WTC11 (cell line): Measurements from ENCODE around the gene SUSD6. TPM values are rescaled to one million over a fixed set of nuclear protein-coding genes. Genes with fewer than 3 reads are reported as not detected.

Source experiments
- CBFB ChIP-seq: sonication (generic); formaldehyde crosslinking; IDR thresholded peaks from 2 replicates; pipeline ENCODE4 v1.8.1; 2022; ENCODE audit warnings: mild to moderate bottlenecking, low read depth, missing genetic modification reagents
- ELF4 ChIP-seq: sonication (generic); formaldehyde crosslinking; IDR thresholded peaks from 2 replicates; pipeline ENCODE4 v1.8.1; 2022; ENCODE audit warnings: low read depth, mild to moderate bottlenecking, moderate library complexity, missing genetic modification reagents
- EMX1 ChIP-seq: fragments of 250-450 bp; sonication (Bioruptor Pico); IDR thresholded peaks from 2 replicates; pipeline ENCODE4 v1.8.0; 2021; ENCODE audit warnings: mild to moderate bottlenecking
- ETV6 ChIP-seq: sonication (generic); formaldehyde crosslinking; IDR thresholded peaks from 2 replicates; pipeline ENCODE4 v1.8.1; 2022; ENCODE audit warnings: mild to moderate bottlenecking, missing genetic modification reagents
- FOXK1 ChIP-seq: sonication (generic); formaldehyde crosslinking; IDR thresholded peaks from 2 replicates; pipeline ENCODE4 v1.8.0; 2022; ENCODE audit warnings: mild to moderate bottlenecking, moderate library complexity, missing genetic modification reagents
- FOXP1 ChIP-seq: sonication (generic); formaldehyde crosslinking; IDR thresholded peaks from 2 replicates; pipeline ENCODE4 v1.8.0; 2022; ENCODE audit warnings: missing genetic modification reagents, mild to moderate bottlenecking, moderate library complexity, borderline replicate concordance
- GABPB1 ChIP-seq: sonication (generic); formaldehyde crosslinking; IDR thresholded peaks from 2 replicates; pipeline ENCODE4 v1.8.1; 2023; ENCODE audit warnings: mild to moderate bottlenecking, missing genetic modification reagents
- GTF2I ChIP-seq: fragments of 250-450 bp; sonication (Bioruptor Pico); conservative IDR thresholded peaks from 2 replicates; pipeline ENCODE4 v1.4.0; 2021; ENCODE audit warnings: mild to moderate bottlenecking
- JAZF1 ChIP-seq: fragments of 250-450 bp; sonication (Bioruptor Pico); IDR thresholded peaks from 2 replicates; pipeline ENCODE4 v1.9.0; 2021; ENCODE audit warnings: moderate library complexity, mild to moderate bottlenecking, inconsistent platforms
- MYBL2 ChIP-seq: sonication (generic); formaldehyde crosslinking; IDR thresholded peaks from 2 replicates; pipeline ENCODE4 v1.8.1; 2023; ENCODE audit warnings: mild to moderate bottlenecking, moderate library complexity, missing genetic modification reagents
- NFYB ChIP-seq: sonication (generic); formaldehyde crosslinking; conservative IDR thresholded peaks from 2 replicates; pipeline ENCODE4 v1.8.0; 2022; ENCODE audit warnings: low read depth, missing genetic modification reagents
- RORB ChIP-seq: fragments of 250-450 bp; sonication (Bioruptor Pico); IDR thresholded peaks from 2 replicates; pipeline ENCODE4 v1.9.0; 2021; ENCODE audit warnings: mild to moderate bottlenecking
- SOX15 ChIP-seq: fragments of 250-450 bp; sonication (Bioruptor Pico); IDR thresholded peaks from 2 replicates; pipeline ENCODE4 v1.9.0; 2021; ENCODE audit warnings: mild to moderate bottlenecking
- TCF7 ChIP-seq: sonication (generic); formaldehyde crosslinking; IDR thresholded peaks from 2 replicates; pipeline ENCODE4 v1.8.0; 2022; ENCODE audit warnings: mild to moderate bottlenecking, low read depth, missing genetic modification reagents, moderate library complexity
- TP53 ChIP-seq: sonication (generic); formaldehyde crosslinking; IDR thresholded peaks from 2 replicates; pipeline ENCODE4 v1.8.1; 2023; ENCODE audit warnings: mild to moderate bottlenecking, missing genetic modification reagents
- ZBTB21 ChIP-seq: sonication (generic); formaldehyde crosslinking; IDR thresholded peaks from 2 replicates; pipeline ENCODE4 v1.8.1; 2023; ENCODE audit warnings: mild to moderate bottlenecking, missing genetic modification reagents, borderline replicate concordance
- ZNF121 ChIP-seq: sonication (generic); formaldehyde crosslinking; IDR thresholded peaks from 2 replicates; pipeline ENCODE4 v1.8.0; 2023; ENCODE audit warnings: missing genetic modification reagents
- ZNF232 ChIP-seq: sonication (generic); formaldehyde crosslinking; IDR thresholded peaks from 2 replicates; pipeline ENCODE4 v1.8.0; 2022; ENCODE audit warnings: mild to moderate bottlenecking, missing genetic modification reagents
- total RNA-seq: library from RNA; stranded (reverse); gene quantifications from 3 replicates; pipeline ENCODE4 v1.2.3, GENCODE V29; 2021
- TF ChIP-seq, protein P1 (sequence below): sonication (generic); formaldehyde crosslinking; IDR thresholded peaks from 2 replicates; pipeline ENCODE4 v1.8.1; 2022; ENCODE audit warnings: low read depth, mild to moderate bottlenecking, moderate library complexity, missing genetic modification reagents, borderline replicate concordance
- TF ChIP-seq, protein P2 (sequence below): sonication (generic); formaldehyde crosslinking; IDR thresholded peaks from 2 replicates; pipeline ENCODE4 v1.8.0; 2022; ENCODE audit warnings: mild to moderate bottlenecking, missing genetic modification reagents
- TF ChIP-seq, protein P3 (sequence below): fragments of 200-600 bp; IDR thresholded peaks from 2 replicates; pipeline ENCODE4 v1.8.0; 2022; ENCODE audit warnings: antibody characterized with exemption
- TF ChIP-seq, protein P4 (sequence below): sonication (generic); formaldehyde crosslinking; IDR thresholded peaks from 2 replicates; pipeline ENCODE4 v1.8.1; 2023; ENCODE audit warnings: mild to moderate bottlenecking, missing genetic modification reagents, moderate library complexity
- TF ChIP-seq, protein P5 (sequence below): sonication (generic); formaldehyde crosslinking; IDR thresholded peaks from 2 replicates; pipeline ENCODE4 v1.8.0; 2022; ENCODE audit warnings: mild to moderate bottlenecking, missing genetic modification reagents
- TF ChIP-seq, protein P6 (sequence below): sonication (generic); formaldehyde crosslinking; IDR thresholded peaks from 2 replicates; pipeline ENCODE4 v1.8.1; 2023; ENCODE audit warnings: mild to moderate bottlenecking, moderate library complexity, missing genetic modification reagents
- TF ChIP-seq, protein P7 (sequence below): fragments of 250-450 bp; sonication (Bioruptor Pico); IDR thresholded peaks from 2 replicates; pipeline ENCODE4 v1.9.0; 2021; ENCODE audit warnings: mild to moderate bottlenecking
- TF ChIP-seq, protein P8 (sequence below): sonication (generic); formaldehyde crosslinking; IDR thresholded peaks from 2 replicates; pipeline ENCODE4 v1.8.0; 2022; ENCODE audit warnings: mild to moderate bottlenecking, missing genetic modification reagents
- TF ChIP-seq, protein P9 (sequence below): sonication (generic); formaldehyde crosslinking; IDR thresholded peaks from 2 replicates; pipeline ENCODE4 v1.8.1; 2023; ENCODE audit warnings: mild to moderate bottlenecking, missing genetic modification reagents
- TF ChIP-seq, protein P10 (sequence below): sonication (generic); formaldehyde crosslinking; IDR thresholded peaks from 2 replicates; pipeline ENCODE4 v1.8.1; 2023; ENCODE audit warnings: mild to moderate bottlenecking, missing genetic modification reagents

The SUSD6 gene
- total RNA-seq, 1 experiment from 2014 or later = 10.1 TPM

DNA sequence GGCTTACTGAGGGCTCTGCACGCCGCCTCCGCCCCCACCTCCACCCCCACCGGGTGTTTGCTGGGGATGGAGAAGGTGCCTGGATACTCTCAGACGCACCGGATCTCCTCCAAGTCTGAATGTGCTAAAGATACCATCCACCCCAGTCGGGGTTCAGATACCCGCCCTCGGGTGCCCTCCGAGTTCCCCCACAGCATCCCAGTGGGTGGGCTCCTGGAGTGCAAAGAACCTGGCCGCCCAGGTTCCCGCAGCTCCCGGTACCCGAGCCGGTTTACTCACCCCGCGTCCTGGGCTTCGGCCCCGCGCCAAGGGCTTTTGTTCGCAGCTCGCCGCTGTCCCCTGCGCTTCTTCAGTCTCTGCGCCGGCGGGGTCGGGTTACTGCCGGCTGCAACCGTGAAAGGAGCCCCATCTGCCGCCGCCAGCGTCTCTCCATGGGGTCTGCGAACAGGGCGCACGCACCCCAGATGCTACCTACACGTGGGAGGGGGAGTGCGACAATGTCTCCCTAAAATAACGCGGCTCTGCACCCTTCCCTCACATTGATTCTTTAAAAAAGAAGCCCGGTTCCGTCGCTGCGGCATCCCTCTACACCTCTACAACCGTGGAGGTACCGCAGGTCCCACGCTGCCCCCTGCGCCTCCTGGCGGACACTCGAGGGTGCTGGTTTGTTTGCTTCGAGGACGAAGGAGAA, 37.0 kb upstream of the SUSD6 start, which contains the start of gene CCDC177 (continued):
- TF ChIP-seq GABPB1 (no peak), FOXK1 (CRISPR knock-in tag) (no peak), SOX15 (CRISPR knock-in tag) (no peak), FOXP1 (CRISPR knock-in tag) (peak; percentile 42; the same call in 1 of the 2 replicates), ZNF121 (CRISPR knock-in tag) (no peak), TP53 (CRISPR knock-in tag) (no peak), NFYB (CRISPR knock-in tag) (no peak), ZNF232 (CRISPR knock-in tag) (no peak), GTF2I (CRISPR knock-in tag) (no peak), ELF4 (no peak), EMX1 (no peak), ZBTB21 (CRISPR knock-in tag) (no peak), MYBL2 (CRISPR knock-in tag) (no peak), JAZF1 (no peak), CBFB (CRISPR knock-in tag) (peak; percentile 43; the same call in 1 of the 2 replicates), RORB (no peak), ETV6 (CRISPR knock-in tag) (0 out of 2 replicates have a peak, but pooled peaks have one; percentile 50), TCF7 (CRISPR knock-in tag) (no peak)
- TF ChIP-seq, protein P1, sequence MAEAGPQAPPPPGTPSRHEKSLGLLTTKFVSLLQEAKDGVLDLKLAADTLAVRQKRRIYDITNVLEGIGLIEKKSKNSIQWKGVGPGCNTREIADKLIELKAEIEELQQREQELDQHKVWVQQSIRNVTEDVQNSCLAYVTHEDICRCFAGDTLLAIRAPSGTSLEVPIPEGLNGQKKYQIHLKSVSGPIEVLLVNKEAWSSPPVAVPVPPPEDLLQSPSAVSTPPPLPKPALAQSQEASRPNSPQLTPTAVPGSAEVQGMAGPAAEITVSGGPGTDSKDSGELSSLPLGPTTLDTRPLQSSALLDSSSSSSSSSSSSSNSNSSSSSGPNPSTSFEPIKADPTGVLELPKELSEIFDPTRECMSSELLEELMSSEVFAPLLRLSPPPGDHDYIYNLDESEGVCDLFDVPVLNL (CRISPR knock-in tag) = no peak
- TF ChIP-seq, protein P2, sequence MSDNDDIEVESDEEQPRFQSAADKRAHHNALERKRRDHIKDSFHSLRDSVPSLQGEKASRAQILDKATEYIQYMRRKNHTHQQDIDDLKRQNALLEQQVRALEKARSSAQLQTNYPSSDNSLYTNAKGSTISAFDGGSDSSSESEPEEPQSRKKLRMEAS (CRISPR knock-in tag) = peak; percentile 56; the same call in 1 of the 2 replicates
- TF ChIP-seq, protein P3, sequence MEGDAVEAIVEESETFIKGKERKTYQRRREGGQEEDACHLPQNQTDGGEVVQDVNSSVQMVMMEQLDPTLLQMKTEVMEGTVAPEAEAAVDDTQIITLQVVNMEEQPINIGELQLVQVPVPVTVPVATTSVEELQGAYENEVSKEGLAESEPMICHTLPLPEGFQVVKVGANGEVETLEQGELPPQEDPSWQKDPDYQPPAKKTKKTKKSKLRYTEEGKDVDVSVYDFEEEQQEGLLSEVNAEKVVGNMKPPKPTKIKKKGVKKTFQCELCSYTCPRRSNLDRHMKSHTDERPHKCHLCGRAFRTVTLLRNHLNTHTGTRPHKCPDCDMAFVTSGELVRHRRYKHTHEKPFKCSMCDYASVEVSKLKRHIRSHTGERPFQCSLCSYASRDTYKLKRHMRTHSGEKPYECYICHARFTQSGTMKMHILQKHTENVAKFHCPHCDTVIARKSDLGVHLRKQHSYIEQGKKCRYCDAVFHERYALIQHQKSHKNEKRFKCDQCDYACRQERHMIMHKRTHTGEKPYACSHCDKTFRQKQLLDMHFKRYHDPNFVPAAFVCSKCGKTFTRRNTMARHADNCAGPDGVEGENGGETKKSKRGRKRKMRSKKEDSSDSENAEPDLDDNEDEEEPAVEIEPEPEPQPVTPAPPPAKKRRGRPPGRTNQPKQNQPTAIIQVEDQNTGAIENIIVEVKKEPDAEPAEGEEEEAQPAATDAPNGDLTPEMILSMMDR = peak; percentile 80
- TF ChIP-seq, protein P4, sequence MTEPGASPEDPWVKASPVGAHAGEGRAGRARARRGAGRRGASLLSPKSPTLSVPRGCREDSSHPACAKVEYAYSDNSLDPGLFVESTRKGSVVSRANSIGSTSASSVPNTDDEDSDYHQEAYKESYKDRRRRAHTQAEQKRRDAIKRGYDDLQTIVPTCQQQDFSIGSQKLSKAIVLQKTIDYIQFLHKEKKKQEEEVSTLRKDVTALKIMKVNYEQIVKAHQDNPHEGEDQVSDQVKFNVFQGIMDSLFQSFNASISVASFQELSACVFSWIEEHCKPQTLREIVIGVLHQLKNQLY (CRISPR knock-in tag) = no peak
- TF ChIP-seq, protein P5, sequence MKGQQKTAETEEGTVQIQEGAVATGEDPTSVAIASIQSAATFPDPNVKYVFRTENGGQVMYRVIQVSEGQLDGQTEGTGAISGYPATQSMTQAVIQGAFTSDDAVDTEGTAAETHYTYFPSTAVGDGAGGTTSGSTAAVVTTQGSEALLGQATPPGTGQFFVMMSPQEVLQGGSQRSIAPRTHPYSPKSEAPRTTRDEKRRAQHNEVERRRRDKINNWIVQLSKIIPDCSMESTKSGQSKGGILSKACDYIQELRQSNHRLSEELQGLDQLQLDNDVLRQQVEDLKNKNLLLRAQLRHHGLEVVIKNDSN = no peak
- TF ChIP-seq, protein P6, sequence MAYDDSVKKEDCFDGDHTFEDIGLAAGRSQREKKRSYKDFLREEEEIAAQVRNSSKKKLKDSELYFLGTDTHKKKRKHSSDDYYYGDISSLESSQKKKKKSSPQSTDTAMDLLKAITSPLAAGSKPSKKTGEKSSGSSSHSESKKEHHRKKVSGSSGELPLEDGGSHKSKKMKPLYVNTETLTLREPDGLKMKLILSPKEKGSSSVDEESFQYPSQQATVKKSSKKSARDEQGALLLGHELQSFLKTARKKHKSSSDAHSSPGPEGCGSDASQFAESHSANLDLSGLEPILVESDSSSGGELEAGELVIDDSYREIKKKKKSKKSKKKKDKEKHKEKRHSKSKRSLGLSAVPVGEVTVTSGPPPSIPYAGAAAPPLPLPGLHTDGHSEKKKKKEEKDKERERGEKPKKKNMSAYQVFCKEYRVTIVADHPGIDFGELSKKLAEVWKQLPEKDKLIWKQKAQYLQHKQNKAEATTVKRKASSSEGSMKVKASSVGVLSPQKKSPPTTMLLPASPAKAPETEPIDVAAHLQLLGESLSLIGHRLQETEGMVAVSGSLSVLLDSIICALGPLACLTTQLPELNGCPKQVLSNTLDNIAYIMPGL = peak; percentile 80; the same call in 1 of the 2 replicates
- TF ChIP-seq, protein P7, sequence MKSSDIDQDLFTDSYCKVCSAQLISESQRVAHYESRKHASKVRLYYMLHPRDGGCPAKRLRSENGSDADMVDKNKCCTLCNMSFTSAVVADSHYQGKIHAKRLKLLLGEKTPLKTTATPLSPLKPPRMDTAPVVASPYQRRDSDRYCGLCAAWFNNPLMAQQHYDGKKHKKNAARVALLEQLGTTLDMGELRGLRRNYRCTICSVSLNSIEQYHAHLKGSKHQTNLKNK (CRISPR knock-in tag) = no peak
- TF ChIP-seq, protein P8, sequence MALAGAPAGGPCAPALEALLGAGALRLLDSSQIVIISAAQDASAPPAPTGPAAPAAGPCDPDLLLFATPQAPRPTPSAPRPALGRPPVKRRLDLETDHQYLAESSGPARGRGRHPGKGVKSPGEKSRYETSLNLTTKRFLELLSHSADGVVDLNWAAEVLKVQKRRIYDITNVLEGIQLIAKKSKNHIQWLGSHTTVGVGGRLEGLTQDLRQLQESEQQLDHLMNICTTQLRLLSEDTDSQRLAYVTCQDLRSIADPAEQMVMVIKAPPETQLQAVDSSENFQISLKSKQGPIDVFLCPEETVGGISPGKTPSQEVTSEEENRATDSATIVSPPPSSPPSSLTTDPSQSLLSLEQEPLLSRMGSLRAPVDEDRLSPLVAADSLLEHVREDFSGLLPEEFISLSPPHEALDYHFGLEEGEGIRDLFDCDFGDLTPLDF (CRISPR knock-in tag) = no peak
- TF ChIP-seq, protein P9, sequence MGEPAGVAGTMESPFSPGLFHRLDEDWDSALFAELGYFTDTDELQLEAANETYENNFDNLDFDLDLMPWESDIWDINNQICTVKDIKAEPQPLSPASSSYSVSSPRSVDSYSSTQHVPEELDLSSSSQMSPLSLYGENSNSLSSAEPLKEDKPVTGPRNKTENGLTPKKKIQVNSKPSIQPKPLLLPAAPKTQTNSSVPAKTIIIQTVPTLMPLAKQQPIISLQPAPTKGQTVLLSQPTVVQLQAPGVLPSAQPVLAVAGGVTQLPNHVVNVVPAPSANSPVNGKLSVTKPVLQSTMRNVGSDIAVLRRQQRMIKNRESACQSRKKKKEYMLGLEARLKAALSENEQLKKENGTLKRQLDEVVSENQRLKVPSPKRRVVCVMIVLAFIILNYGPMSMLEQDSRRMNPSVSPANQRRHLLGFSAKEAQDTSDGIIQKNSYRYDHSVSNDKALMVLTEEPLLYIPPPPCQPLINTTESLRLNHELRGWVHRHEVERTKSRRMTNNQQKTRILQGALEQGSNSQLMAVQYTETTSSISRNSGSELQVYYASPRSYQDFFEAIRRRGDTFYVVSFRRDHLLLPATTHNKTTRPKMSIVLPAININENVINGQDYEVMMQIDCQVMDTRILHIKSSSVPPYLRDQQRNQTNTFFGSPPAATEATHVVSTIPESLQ (CRISPR knock-in tag) = no peak
- TF ChIP-seq, protein P10, sequence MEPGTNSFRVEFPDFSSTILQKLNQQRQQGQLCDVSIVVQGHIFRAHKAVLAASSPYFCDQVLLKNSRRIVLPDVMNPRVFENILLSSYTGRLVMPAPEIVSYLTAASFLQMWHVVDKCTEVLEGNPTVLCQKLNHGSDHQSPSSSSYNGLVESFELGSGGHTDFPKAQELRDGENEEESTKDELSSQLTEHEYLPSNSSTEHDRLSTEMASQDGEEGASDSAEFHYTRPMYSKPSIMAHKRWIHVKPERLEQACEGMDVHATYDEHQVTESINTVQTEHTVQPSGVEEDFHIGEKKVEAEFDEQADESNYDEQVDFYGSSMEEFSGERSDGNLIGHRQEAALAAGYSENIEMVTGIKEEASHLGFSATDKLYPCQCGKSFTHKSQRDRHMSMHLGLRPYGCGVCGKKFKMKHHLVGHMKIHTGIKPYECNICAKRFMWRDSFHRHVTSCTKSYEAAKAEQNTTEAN (CRISPR knock-in tag) = no peak
